Activated CD8-positive, alpha-beta T cell treated with anti-CD3 and anti-CD28 coated beads, Interleukin-2, amount 10 ng/mL, durations not matched to agents 7 days and 5 days (primary cell): Measurements from ENCODE around the gene L1CAM. TPM values are rescaled to one million over a fixed set of nuclear protein-coding genes. Genes with fewer than 3 reads are reported as not detected.

Source experiments
- ATAC-seq: fragments of 150-1000 bp; cut with Tn5 transposase; one replicate; pipeline ENCODE4 v1.10.0; 2021; ENCODE audit warnings: moderate library complexity
- CTCF ChIA-PET: fragments of 350-600 bp; sonication (Branson Sonifier 250); formaldehyde crosslinking; loops from one replicate; lab custom pipeline; 2021; ENCODE audit warnings: antibody characterized with exemption; lab: Charles Lee
- POLR2A ChIA-PET: fragments of 350-600 bp; sonication (Branson Sonifier 250); formaldehyde crosslinking; loops from one replicate; lab custom pipeline; 2021; ENCODE audit warnings: antibody characterized with exemption; lab: Charles Lee
- DNase-seq: peaks from one replicate; pipeline ENCODE4 v3.0.0-alpha.2; 2020
- H3K27ac Mint-ChIP-seq: one replicate; pipeline ENCODE4 v1.8.0; 2021; ENCODE audit warnings: mild to moderate bottlenecking, mixed read lengths
- H3K27me3 Mint-ChIP-seq: one replicate; pipeline ENCODE4 v1.8.0; 2021; ENCODE audit warnings: low read depth, mixed read lengths
- H3K36me3 Mint-ChIP-seq: one replicate; pipeline ENCODE4 v1.8.0; 2021; ENCODE audit warnings: low read depth, mixed read lengths
- H3K4me1 Mint-ChIP-seq: one replicate; pipeline ENCODE4 v1.8.0; 2021; ENCODE audit warnings: low read depth, mixed read lengths
- H3K4me3 Mint-ChIP-seq: one replicate; pipeline ENCODE4 v1.8.0; 2021; ENCODE audit warnings: mild to moderate bottlenecking, mixed read lengths
- H3K9me3 Mint-ChIP-seq: one replicate; pipeline ENCODE4 v1.8.0; 2022; ENCODE audit warnings: mixed read lengths; ENCODE audit not compliant: insufficient read depth
- total RNA-seq, 2 experiments: library from RNA; stranded (reverse); gene quantifications; one replicate each; pipeline ENCODE4 v1.2.3, GENCODE V29; 2021

Gene L1CAM
- total RNA-seq, 2 experiments from 2014 or later, result 7.1 to 7.5 TPM

DNA sequence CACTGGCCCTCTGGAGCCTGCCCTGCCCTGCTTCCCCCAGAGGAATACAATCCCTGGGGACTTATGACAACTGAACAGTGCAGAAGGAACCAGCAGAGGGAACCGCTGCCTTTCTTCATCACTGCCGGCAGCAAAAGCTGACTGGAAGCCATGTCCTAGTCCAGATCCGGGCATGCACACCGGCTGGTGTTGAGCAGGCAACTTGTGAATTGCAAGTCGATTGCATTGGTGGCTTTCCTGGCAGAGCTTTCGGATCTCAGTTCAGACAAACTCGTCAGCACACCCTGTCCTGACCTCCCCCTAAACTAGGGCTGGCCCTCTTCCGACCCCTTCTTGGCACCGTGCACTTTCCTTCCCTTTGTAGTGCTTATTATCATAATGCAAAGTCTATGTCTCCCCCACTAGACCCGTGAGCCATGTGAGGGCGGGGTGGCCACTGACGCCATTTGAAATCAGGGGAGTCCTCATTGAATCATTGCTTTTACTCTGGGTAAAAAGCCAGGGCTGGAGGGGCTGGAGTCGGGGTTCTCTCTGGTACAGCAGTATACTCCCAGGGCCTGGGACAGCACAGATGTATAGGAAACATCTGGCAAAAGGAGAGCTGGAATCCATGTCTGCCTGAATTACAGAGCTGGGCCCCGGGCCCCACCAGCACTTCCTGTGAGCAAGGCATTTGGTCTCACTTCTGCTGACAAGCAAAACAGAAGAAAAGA, 38.3 kb upstream of the L1CAM start:
- H3K9me3 Mint-ChIP-seq, result no peaks in the 10 kb centered on the region
- peaks cover 42% of the 10 kb centered on the region for H3K36me3 Mint-ChIP-seq
- peaks cover 28% of the 10 kb centered on the region for H3K4me1 Mint-ChIP-seq
- ATAC-seq (no peak), DNase-seq (peak; percentile 52)
- CTCF ChIA-PET, result interaction anchor here (0.9 to 10.6 kb wide), 7 partner anchors 11 to 45 kb away, joined by 3 to 228 read pairs (median 5); partner anchors contain the start of genes HCFC1, NAA10, RENBP and TMEM187
- H3K4me3 Mint-ChIP-seq, result peak overlapping the region; percentile 95
- H3K27me3 Mint-ChIP-seq, result no peaks in the 10 kb centered on the region
- H3K27ac Mint-ChIP-seq, result peak overlapping the region; percentile 96
- POLR2A ChIA-PET, result interaction anchor here (0.6 to 9.3 kb wide), 7 partner anchors 13 to 96 kb away, joined by 3 to 90 read pairs (median 5); partner anchors contain the start of genes HCFC1, RENBP and TMEM187

DNA sequence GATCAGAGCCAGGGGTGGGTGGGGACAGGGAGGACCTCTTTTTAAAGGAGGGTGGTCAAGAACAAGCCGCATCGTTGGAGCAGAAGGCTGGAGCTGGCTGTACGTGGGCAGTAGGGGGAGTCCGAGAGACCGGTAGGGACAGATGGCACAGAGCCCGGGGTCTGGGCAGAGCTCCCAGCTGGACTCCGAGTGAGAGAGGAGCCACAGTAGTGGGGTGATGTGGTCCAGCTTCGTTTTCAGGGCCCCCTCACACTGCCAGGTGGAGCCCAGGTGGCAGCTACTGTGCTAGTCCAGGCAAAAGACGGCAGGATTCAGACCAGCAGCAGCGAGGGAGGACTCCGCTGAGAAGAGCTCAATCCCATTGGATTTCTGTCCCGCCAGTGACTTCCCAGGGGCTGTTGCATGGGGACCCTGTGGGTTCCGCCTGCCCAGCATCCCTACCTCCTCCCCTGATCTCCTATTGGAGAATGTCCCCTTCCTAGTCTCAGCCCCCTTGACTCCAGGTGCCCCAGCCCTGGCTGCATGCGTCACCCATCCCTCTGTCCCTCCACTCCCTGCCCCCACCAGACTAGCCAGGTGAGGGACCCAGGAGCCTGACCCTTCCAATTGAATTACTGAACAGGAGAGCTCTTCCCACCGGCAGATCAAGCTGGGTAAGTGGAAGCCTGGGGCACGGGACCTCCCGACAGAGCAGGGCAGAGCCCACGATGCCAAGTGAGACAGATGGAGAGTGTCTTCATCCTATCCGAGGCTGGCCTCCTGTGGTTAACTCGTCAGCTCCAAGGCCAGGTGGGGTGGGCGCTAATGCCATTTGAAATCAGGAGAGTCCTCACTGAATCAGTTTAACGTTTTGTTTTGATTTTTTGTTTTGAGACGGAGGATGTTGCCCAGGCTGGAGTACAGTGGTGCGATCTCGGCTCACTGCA, 37.2 kb upstream of the L1CAM start:
- Mint-ChIP-seq H3K27ac (peak overlapping the region; percentile 96), H3K27me3 (no peaks in the 10 kb centered on the region), H3K36me3 (peaks cover 44% of the 10 kb centered on the region), H3K4me3 (peak overlapping the region; percentile 95), H3K9me3 (no peaks in the 10 kb centered on the region), H3K4me1 (peaks cover 23% of the 10 kb centered on the region)
- ChIA-PET CTCF (interaction anchor here (1.1 to 10.6 kb wide), 7 partner anchors 10 to 46 kb away, joined by 3 to 228 read pairs (median 4); partner anchors contain the start of genes HCFC1, RENBP and TMEM187), POLR2A (interaction anchor here (0.8 to 9.3 kb wide), 3 partner anchors 12 to 47 kb away, joined by 3 to 90 read pairs (median 84); partner anchors contain the start of genes HCFC1, RENBP and TMEM187)
- ATAC-seq, result no peak
- DNase-seq, result no peak

DNA sequence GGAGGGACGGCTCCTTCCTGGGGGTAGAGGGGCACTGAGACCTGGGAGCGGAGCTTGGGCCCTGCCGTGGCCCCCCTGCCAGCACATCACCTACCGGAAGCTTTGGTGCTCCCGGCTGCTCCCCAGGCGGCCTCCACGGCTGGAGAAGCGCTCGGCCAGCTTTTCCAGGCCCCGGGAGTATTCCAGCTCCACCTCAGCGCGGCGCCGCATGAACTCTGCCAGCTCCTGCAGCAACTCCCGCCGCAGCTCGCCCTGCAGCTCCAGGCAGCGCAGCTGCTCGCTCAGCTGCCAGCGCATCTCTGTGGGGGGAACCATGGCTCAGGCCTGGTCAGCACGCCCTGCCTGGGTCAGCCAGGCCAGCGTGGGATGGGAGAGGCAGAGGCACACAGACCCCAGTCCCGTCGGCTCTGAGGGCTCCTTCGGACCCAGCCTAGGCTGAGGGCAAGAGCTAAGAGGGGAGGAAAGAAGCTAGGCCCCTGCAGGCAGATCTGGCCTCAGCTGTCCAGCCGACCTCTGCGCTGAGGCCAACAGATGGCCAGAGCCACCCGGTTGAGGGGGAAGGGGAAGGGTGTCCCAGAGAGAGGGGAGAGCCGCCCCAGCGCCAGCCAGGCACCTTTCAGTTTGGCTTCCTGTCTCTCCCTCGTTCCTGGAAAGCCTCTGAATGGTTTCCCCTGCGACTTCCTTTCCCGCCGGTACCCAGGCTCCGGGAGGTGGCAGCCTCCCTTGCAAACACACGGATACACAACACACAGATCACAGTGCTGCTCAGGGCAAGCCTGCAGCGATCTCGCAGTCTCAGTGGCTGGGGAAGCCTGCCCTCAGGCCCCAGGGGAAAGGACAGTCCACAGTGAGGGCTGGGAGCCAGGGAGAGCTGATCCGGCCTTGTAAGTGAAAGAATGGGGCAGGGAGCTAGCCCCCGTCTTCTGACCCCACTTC, 35.8 kb upstream of the L1CAM start:
- no peak for ATAC-seq
- Mint-ChIP-seq H3K4me3 (peak overlapping the region; percentile 95), H3K27me3 (no peaks in the 10 kb centered on the region), H3K27ac (peak overlapping the region; percentile 87), H3K36me3 (peaks cover 52% of the 10 kb centered on the region), H3K9me3 (no peaks in the 10 kb centered on the region), H3K4me1 (peaks cover 25% of the 10 kb centered on the region)
- POLR2A ChIA-PET, result interaction anchor here (1.0 to 9.3 kb wide), 2 partner anchors 26 to 46 kb away, joined by 3 to 84 read pairs; partner anchors contain the start of gene RENBP
- CTCF ChIA-PET, result interaction anchor here (1.5 to 10.6 kb wide), 2 partner anchors 15 to 27 kb away, joined by 3 to 228 read pairs; partner anchors contain the start of gene RENBP
- DNase-seq, result no peak

DNA sequence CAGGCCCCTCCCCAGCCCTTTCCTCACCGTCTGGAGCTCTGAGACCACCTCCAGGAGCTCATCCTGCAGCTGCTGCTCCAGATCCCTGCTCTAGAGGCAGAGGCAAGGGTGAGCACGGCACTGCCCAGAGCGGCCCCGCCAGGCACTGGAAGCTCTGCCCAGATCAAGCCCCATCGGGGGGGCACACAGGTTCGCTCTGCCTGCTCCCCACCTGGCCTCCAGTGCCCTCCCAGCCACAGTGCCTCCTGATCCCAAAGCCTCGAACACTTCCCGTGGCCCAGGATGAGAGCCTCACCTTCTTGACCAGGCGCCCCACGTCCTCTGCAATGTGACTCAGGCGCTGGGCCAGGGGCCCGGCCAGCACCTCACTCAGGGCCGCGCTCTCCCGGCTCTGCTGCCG, 35.1 kb upstream of the L1CAM start:
- Mint-ChIP-seq H3K9me3 (no peaks in the 10 kb centered on the region), H3K4me1 (peaks cover 27% of the 10 kb centered on the region), H3K27me3 (no peaks in the 10 kb centered on the region), H3K4me3 (peak overlapping the region; percentile 95), H3K36me3 (peaks cover 56% of the 10 kb centered on the region), H3K27ac (no peak overlapping the region)
- CTCF ChIA-PET, result interaction anchor here (10.6 kb wide), 1 partner anchor 28 kb away, joined by 228 read pairs; the partner anchor contains the start of gene RENBP
- ATAC-seq, result no peak
- DNase-seq, result no peak
- POLR2A ChIA-PET, result interaction anchor here (1.0 kb wide), 1 partner anchor 46 kb away, joined by 3 read pairs; no protein-coding TSS in a partner anchor

DNA sequence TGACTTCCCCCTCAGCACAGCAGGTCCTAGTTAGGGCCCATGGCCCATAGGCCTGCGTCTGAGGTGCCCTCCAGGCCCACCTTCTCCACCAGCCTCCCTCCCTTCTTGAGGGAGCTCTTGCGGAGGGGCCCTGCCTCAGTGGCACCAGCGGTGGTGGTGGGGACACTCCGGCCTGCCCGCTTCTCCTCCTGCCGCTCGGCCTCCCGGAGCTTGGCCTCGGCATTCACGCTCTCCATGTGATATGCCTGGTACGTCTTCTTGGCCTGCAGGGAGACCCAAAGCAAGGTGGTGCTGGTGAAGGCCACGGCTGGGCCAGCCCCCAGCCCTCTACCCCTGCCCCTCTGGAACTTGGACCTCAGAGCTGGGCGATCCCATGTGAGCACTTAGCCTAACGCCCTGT, 34.6 kb upstream of the L1CAM start:
- H3K4me1 Mint-ChIP-seq, result peaks cover 27% of the 10 kb centered on the region
- CTCF ChIA-PET, result no interaction called here
- H3K27me3 Mint-ChIP-seq, result no peaks in the 10 kb centered on the region
- peaks cover 59% of the 10 kb centered on the region for H3K36me3 Mint-ChIP-seq
- no peak overlapping the region for H3K4me3 Mint-ChIP-seq
- DNase-seq, result no peak
- POLR2A ChIA-PET, result no interaction called here
- no peak for ATAC-seq
- H3K27ac Mint-ChIP-seq, result no peak overlapping the region
- no peaks in the 10 kb centered on the region for H3K9me3 Mint-ChIP-seq

DNA sequence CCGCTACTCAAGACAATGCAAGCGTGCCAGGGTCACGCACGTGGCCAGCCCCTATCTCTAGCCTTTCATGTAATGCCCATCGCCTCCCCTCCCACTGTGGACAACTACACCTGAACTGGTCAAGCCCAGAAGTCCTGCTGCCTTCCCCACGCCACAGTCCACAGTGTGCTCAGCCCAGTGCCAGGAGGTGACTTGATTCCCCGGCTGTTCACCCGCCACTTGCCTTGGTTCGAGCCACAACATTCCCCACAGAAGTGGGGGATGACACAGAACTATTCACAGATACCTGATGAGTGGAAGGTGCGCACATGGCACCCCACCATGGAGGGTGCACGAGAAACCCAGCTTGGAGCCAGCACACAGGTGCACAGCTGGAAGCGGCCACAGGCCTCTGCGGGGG, 33.3 kb upstream of the L1CAM start:
- H3K4me1 Mint-ChIP-seq, result peaks cover 27% of the 10 kb centered on the region
- no peak overlapping the region for H3K4me3 Mint-ChIP-seq
- no peaks in the 10 kb centered on the region for H3K9me3 Mint-ChIP-seq
- ATAC-seq (no peak), DNase-seq (no peak)
- H3K36me3 Mint-ChIP-seq, result peaks cover 49% of the 10 kb centered on the region
- H3K27ac Mint-ChIP-seq, result peak overlapping the region; percentile 52
- ChIA-PET CTCF (no interaction called here), POLR2A (no interaction called here)
- no peaks in the 10 kb centered on the region for H3K27me3 Mint-ChIP-seq

DNA sequence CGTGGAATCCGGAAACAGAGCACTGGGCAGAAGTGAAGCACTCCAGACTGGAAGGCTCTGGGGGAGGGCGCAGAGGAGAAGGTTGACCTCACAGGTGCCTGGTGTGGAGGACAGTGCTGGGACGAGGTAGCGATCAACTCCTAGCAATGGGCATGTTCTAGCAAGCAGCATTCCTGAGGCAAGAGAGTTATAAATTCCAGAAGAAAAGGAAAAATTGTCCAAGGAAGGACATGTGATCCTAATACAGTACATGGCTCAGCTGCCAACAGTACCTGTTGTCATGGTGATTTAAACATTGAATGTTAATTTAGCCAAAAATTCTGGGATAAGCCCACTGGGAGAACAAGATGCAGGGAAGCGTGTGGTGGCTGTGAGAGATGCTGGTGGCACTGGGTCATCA, 31.9 kb upstream of the L1CAM start:
- Mint-ChIP-seq H3K4me1 (peaks cover 21% of the 10 kb centered on the region), H3K36me3 (peaks cover 40% of the 10 kb centered on the region), H3K27ac (no peak overlapping the region), H3K4me3 (no peak overlapping the region), H3K27me3 (no peaks in the 10 kb centered on the region), H3K9me3 (no peaks in the 10 kb centered on the region)
- ChIA-PET POLR2A (interaction anchor here (0.6 kb wide), 1 partner anchor 39 kb away, joined by 3 read pairs; no protein-coding TSS in a partner anchor), CTCF (no interaction called here)
- DNase-seq (no peak), ATAC-seq (no peak)

DNA sequence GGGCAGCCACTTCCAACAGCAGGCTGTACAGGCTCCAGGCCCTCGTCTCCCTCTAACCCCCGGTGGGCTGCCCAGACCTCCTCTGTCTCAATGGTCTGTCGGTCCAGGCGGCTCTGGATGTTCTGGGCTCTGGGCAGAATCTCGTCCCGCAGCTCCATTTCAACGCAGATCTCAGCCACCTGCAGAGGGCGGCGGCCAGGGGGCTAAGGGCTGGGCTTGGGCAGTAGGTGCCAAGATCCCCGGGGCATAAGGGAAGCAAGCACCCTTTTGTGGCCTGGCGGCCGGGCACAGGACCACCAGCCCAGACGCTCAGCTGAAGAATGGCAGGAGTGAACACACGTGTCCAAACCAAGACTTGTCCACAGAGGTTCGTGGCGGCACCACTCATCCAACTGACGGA, 27.7 kb upstream of the L1CAM start:
- Mint-ChIP-seq H3K9me3 (no peaks in the 10 kb centered on the region), H3K4me3 (no peak overlapping the region), H3K4me1 (peaks cover 6% of the 10 kb centered on the region), H3K36me3 (peaks cover 36% of the 10 kb centered on the region), H3K27me3 (no peaks in the 10 kb centered on the region), H3K27ac (peak overlapping the region; percentile 30)
- ATAC-seq (no peak), DNase-seq (no peak)
- POLR2A ChIA-PET, result interaction anchor here (1.3 kb wide), 2 partner anchors 12 to 13 kb away, joined by 4 to 5 read pairs; no protein-coding TSS in a partner anchor
- CTCF ChIA-PET, result no interaction called here

DNA sequence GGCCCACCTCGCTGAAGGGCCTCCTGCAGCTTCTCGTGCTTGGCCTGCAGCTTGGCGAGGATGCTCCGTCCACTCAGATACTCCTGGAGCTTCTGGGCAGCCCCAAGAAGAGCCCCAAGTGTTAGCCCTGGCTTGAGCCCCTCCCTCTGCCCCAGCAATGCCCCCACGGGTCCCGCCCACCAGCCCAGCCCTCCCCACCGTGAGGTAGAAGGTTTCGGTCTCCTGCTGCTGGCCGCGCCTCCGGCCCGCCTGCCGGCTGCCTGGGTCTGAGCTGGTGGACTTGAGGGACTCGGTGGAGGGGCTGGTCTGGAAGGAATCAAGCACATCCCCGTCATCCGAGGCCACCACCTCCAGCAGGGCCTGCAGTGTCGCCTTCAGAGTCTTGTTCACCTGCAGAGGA, 27.2 kb upstream of the L1CAM start:
- ChIA-PET POLR2A (interaction anchor here (0.9 to 1.3 kb wide), 3 partner anchors 12 to 150 kb away, joined by 4 to 5 read pairs (median 4); no protein-coding TSS in a partner anchor), CTCF (interaction anchor here (1.2 kb wide), 1 partner anchor 10 kb away, joined by 4 read pairs; no protein-coding TSS in a partner anchor)
- Mint-ChIP-seq H3K27me3 (no peaks in the 10 kb centered on the region), H3K4me1 (peaks cover 6% of the 10 kb centered on the region), H3K36me3 (peaks cover 37% of the 10 kb centered on the region), H3K4me3 (no peak overlapping the region), H3K27ac (no peak overlapping the region), H3K9me3 (no peaks in the 10 kb centered on the region)
- DNase-seq (no peak), ATAC-seq (no peak)

DNA sequence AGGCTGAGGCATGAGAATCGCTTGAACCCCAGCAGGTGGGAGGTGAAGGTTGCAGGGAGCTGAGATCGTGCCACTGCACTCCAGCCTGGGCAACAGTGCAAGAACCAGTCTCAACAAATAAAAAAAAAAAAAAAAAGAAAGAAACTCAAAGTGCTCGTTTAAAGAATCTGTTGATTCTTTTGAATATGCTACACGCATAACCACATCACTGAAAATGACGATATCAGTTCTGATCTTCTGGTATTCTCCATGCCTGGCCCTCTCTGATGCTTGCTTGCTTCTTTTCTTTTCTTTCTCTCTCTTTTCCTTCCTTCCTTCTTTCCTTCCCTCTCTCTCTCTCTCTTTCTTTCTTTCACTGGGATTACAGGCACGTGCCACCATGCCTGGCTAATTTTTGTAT, 25.8 kb upstream of the L1CAM start:
- Mint-ChIP-seq H3K36me3 (peaks cover 30% of the 10 kb centered on the region), H3K27me3 (no peaks in the 10 kb centered on the region)
- CTCF ChIA-PET, result interaction anchor here (1.8 kb wide), 1 partner anchor 55 kb away, joined by 5 read pairs; no protein-coding TSS in a partner anchor

More for the DNA sequence above, 25.8 kb upstream of the L1CAM start:
- no peak overlapping the region for H3K4me3 Mint-ChIP-seq
- peaks cover 12% of the 10 kb centered on the region for H3K4me1 Mint-ChIP-seq
- no peaks in the 10 kb centered on the region for H3K9me3 Mint-ChIP-seq
- H3K27ac Mint-ChIP-seq, result peak overlapping the region; percentile 35
- POLR2A ChIA-PET, result no interaction called here
- DNase-seq, result no peak
- ATAC-seq, result no peak
